ENCODE measurements around the gene GRAMD4.
"Not testable (repeated sequence)": the region's sequence is repeated elsewhere in the genome, so short reads cannot be mapped to it uniquely, and the experiment has no call there.

The GRAMD4 gene

GRCh38 chr22:46619240-46619829 is 851 bp upstream of the GRAMD4 start:
- no peak for DNase-seq (ENCODE audit: low read depth)
- H3K4me3 ChIP-seq (ENCODE audit: low read depth, low read length), result no peak overlapping the region
- no peak for TF ChIP-seq CTCF (IDR thresholded peaks at IDR 0.05; ENCODE audit: low read depth, low read length, missing control alignments)

DNA sequence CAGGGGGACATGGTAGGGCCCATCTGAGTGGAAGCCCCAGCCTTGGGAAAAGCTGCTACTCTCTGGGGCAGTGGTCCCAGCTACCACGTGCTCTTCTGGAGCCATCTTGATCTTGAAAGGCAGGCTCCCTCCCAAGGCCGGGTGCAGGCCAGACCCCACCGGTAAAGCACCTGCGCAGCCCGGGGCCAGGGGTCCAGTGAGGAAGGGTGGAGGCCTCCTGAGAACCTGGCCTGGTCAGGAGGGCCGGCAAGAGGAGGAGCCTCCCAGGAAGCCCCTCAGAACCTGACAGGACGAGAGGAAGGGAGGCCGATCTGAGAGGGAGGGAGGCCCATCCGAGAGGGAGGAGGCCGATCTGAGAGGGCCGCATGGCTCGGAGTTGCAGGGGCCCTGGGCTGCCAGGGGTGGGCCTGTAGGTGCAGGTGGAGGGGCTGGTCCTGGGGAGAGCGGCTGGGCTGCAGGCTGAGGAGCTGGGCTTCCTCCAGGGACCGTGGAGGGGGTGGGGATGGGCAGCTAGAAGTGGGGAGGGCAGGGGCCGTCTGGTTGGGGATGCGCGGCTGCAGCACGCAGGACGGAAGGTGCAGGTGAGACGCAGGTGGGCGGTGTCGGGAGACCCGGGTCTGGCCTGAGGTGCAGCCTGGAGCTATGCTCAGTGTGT is 529 bp downstream of the GRAMD4 start:
- no peak for DNase-seq (ENCODE audit: low read depth)

GRCh38 chr22:46621243-46621930 is 1.2 kb downstream of the GRAMD4 start:
- not testable (repeated sequence) for DNase-seq (ENCODE audit: low read depth); H3K4me3 ChIP-seq (ENCODE audit: low read depth, low read length)

More for the DNA sequence above, 529 bp downstream of the GRAMD4 start:
- no peak for TF ChIP-seq CTCF (IDR thresholded peaks at IDR 0.05; ENCODE audit: low read depth, low read length, missing control alignments)
- H3K4me3 ChIP-seq (ENCODE audit: low read depth, low read length), result no peak overlapping the region

DNA sequence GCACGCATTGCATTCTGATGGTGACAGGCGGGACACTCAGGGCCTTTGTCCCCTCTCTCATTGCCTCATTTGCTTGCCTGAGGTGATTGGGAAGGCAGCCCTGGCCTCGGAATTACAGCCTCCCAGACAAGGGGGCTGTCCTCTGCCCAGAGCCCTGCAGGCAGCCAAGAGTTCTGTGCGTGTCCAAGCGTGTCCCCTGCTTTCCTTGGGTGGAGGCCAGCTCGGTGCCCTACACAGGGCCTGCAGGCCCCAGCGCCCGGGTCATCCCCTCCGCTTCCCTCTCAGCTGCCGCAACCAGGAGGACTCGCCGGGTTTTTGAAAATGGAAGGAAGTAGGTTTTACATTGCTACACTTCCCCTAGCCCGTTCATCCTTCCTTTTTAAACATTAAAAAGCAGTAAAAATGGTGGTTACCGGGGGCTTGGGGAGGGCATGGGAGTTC is 1.9 kb downstream of the GRAMD4 start:
- no peak for DNase-seq (ENCODE audit: low read depth)
- no peak overlapping the region for H3K4me3 ChIP-seq (ENCODE audit: low read depth, low read length)
- no peak for TF ChIP-seq CTCF (IDR thresholded peaks at IDR 0.05; ENCODE audit: low read depth, low read length, missing control alignments)

GRCh38 chr22:46625113-46625842 is 5.1 kb downstream of the GRAMD4 start:
- TF ChIP-seq CTCF (IDR thresholded peaks at IDR 0.05; ENCODE audit: low read depth, low read length, missing control alignments), result no peak
- no peak for DNase-seq (ENCODE audit: low read depth)
- H3K4me3 ChIP-seq (ENCODE audit: low read depth, low read length), result no peak overlapping the region

- H3K4me3 ChIP-seq (ENCODE audit: low read depth, low read length), result no peak overlapping the region
- DNase-seq (ENCODE audit: low read depth), result no peak
- no peak for TF ChIP-seq CTCF (IDR thresholded peaks at IDR 0.05; ENCODE audit: low read depth, low read length, missing control alignments)
These were observed 5.7 kb downstream of the GRAMD4 start for GRCh38 chr22:46625843-46626349.

DNA sequence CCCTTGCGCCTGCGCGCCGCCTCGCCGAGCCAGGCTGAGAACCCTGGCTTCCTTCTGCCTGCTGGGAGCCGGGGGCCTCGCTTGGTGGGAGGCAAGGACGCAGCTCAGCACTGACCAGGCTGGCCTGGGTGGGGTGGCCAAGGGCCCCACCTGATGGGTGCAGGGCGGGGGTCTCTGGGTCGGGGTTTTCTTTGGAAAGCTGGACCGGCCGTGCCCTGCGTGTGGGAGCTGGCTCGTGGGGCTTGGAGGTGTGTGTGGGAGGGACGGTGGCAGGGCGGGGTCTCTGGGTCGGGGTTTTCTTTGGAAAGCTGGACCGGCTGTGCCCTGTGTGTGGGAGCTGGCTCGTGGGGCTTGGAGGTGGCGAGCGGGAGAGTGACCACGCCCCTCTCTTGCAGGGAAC is 6.2 kb downstream of the GRAMD4 start:
- no peak overlapping the region for H3K4me3 ChIP-seq (ENCODE audit: low read depth, low read length)
- TF ChIP-seq CTCF (IDR thresholded peaks at IDR 0.05; ENCODE audit: low read depth, low read length, missing control alignments), result no peak
- no peak for DNase-seq (ENCODE audit: low read depth)

Data from GM12864 (cell line).